HFF-Myc (cell line): ENCODE measurements around the gene CPHXL.

Source experiments
- DNase-seq: peaks from one replicate; pipeline ENCODE4 v3.0.0-alpha.2; 2011; ENCODE audit warnings: low read depth; ENCODE audit errors: extremely low read depth
- H3K4me3 ChIP-seq: replicated peaks from 2 replicates; pipeline ENCODE4 v1.5.1; 2011; ENCODE audit warnings: low read depth, mild to moderate bottlenecking, control low read depth, low read length
- TF ChIP-seq, protein P1 (sequence below): IDR thresholded peaks from 2 replicates; pipeline ENCODE4 v1.5.1; 2012; ENCODE audit warnings: mild to moderate bottlenecking, low read depth, low read length, control low read depth; ENCODE audit errors: missing control alignments

The CPHXL gene

DNA sequence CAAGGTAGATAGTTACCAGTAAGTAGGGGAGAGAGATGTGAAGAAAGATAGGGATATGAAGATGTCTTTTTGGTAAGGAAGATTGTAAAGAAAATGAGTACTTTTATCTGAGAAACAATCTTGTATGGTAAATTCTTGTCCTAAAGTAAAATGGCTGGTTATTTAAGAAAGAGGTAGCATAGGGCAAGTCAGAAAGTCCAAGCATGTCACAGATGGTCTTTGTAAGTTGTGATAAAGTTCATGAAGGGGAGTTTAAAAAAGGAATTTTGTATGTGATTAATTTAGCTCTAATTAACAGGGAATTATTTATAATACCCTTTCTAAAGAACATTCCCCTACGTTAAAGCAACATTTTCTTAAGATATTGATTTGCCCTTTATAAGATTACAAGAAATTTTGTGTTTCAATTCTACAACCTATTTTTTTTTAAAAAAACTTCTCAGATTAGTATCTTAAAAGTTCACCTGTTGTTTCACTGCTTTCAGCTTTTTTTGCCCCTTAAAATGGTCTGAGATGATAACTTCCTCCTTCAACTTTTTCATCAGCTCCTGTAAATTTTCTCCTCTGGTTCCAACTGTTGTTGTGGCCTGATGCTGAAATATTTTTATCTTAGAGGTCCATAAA lies 16.2 kb upstream of the CPHXL start:
- H3K4me3 ChIP-seq: no peak overlapping the region
- TF ChIP-seq, protein P1, sequence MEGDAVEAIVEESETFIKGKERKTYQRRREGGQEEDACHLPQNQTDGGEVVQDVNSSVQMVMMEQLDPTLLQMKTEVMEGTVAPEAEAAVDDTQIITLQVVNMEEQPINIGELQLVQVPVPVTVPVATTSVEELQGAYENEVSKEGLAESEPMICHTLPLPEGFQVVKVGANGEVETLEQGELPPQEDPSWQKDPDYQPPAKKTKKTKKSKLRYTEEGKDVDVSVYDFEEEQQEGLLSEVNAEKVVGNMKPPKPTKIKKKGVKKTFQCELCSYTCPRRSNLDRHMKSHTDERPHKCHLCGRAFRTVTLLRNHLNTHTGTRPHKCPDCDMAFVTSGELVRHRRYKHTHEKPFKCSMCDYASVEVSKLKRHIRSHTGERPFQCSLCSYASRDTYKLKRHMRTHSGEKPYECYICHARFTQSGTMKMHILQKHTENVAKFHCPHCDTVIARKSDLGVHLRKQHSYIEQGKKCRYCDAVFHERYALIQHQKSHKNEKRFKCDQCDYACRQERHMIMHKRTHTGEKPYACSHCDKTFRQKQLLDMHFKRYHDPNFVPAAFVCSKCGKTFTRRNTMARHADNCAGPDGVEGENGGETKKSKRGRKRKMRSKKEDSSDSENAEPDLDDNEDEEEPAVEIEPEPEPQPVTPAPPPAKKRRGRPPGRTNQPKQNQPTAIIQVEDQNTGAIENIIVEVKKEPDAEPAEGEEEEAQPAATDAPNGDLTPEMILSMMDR: no peak
- DNase-seq: no peak

DNA sequence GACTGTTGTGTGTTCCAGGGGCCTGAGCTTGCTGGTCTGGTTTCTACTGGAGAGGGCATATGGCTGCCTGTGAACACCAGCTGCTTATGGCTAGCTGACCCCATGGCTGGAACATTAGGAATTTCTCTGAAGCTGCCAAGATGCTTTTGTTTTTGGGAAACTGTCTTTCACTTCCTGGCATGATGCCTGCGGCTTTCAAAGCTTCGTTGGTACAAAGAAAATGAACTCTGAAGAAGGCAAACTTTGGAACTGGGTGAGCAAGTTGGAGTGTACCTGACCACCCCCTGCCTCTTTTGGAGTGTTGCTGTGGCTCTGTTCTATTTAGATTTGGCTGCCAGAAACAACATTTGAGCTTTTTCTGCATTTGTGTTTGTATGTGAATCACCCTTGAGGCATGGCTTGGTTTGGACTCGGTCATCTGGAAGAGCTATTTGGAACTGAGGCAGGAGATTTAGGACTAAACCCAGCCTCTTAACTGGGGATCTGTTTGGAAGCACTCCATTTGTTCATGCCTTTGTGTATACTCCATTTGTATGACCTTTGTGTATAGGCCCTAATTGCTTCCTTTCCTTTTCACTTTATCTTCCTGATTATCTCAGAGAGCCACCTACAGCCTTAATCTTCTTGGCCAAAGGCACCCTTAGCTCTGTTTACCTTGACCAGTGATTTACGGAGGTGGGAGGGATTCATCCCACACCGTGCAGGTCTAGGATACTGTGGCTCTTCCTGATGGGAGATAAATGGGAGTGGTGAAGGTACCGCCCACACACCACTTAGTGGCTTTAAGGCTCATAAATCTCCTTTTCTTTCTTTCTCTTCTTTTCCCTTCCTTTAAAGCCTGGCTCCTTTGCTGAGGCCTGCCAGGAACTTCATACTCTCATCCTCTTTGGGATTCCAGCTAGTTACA lies 7.3 kb upstream of the CPHXL start:
- no peak overlapping the region for H3K4me3 ChIP-seq
- TF ChIP-seq, protein P1: no peak
- peak; percentile 79 for DNase-seq

DNA sequence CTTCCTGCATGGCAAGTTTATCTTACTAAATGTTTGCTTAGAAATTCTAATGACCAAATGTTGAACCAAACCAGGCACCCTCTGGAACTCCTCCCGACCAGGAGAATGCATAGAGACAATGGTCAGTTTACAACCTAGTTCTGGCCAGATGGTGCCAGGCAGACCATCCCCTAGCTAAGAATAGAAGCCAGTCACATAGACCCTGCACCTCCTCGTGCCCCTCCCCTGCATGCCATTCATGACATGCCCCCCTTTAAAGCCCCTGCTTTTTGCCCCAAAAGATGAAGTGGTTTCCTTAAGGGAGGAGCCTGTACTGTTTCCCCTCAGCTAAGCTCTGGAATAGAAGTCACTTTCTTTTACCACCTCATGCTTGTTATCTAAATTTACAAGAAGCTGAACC lies 6.6 kb upstream of the CPHXL start:
- H3K4me3 ChIP-seq: no peak overlapping the region
- TF ChIP-seq, protein P1: no peak
- DNase-seq: no peak

DNA sequence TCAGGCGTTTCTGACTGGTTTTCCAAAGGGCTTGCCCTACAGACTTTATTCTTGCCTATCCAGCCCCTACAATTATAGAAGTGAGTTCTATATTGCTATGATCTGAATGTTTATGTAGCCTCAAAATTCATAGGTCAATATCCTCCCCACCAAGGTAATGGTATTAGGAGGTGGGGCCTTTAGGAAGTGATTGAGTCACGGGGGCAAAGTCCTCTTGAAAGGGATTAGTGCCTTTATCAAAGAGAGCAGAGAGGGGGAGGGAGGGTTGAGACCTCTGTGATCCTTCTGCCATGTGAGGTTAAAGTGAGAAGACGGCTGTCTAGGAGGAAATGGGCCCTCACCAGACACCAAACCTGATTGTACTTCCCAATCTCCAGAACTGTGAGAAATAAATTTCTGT lies 931 bp upstream of the CPHXL start:
- TF ChIP-seq, protein P1: no peak
- H3K4me3 ChIP-seq: no peak overlapping the region
- DNase-seq: no peak

DNA sequence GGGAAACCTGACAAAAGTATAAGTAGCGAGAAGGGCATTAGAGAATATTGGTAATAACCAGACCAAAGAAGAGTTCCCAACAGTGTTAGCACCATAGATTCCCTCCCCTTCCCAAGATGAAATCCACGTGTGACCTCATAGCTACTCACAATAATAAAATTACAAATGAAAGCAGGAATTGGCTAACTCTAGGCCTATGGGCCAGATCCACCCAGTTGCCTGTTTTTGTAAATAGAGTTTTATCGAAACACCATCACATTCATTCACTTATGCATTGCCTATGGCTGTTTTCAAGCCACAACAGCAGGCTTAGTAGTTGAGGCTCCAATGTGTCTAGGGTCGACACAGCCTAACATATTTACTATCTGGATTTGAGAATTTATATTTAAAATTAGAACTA lies 7.8 kb downstream of the CPHXL start:
- no peak overlapping the region for H3K4me3 ChIP-seq
- TF ChIP-seq, protein P1: no peak
- no peak for DNase-seq

DNA sequence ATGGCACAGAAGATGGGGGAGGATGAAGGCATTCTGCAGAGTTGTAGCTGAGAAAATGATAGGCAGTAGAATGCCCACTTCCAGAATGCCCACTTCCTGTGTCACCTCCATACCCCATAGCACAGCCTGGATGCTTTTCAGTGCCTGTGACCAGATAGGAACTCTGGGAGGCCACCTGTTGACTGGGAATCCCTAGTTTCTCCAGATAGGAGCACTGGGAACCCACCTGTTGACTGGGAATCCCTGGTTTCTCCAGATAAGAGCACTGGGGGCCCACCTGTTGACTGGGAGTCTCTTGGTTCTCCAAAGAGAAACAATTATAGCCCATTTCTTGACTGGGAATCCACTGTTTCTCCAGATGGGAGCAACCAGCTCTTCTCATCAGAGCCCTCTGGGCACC lies 11.6 kb downstream of the CPHXL start:
- H3K4me3 ChIP-seq: no peak overlapping the region
- TF ChIP-seq, protein P1: no peak
- DNase-seq: no peak
